AG09309 (cell line): ENCODE data around the gene LRTM2.

Experiments
- DNase-seq: peaks from one replicate; pipeline ENCODE4 v3.0.0-alpha.2; 2010; ENCODE audit warnings: low read depth
- H3K4me3 ChIP-seq: 2 replicates; pipeline ENCODE4 v1.5.1; 2011; ENCODE audit warnings: mild to moderate bottlenecking, low read depth, low read length, moderate library complexity; ENCODE audit not compliant: control insufficient read depth
- TF ChIP-seq, protein P1 (sequence below): IDR thresholded peaks from 2 replicates; pipeline ENCODE4 v1.5.1; 2011; ENCODE audit warnings: mild to moderate bottlenecking, low read depth, low read length, inconsistent platforms; ENCODE audit not compliant: insufficient read depth, control insufficient read depth; ENCODE audit errors: missing control alignments

Gene LRTM2

DNA sequence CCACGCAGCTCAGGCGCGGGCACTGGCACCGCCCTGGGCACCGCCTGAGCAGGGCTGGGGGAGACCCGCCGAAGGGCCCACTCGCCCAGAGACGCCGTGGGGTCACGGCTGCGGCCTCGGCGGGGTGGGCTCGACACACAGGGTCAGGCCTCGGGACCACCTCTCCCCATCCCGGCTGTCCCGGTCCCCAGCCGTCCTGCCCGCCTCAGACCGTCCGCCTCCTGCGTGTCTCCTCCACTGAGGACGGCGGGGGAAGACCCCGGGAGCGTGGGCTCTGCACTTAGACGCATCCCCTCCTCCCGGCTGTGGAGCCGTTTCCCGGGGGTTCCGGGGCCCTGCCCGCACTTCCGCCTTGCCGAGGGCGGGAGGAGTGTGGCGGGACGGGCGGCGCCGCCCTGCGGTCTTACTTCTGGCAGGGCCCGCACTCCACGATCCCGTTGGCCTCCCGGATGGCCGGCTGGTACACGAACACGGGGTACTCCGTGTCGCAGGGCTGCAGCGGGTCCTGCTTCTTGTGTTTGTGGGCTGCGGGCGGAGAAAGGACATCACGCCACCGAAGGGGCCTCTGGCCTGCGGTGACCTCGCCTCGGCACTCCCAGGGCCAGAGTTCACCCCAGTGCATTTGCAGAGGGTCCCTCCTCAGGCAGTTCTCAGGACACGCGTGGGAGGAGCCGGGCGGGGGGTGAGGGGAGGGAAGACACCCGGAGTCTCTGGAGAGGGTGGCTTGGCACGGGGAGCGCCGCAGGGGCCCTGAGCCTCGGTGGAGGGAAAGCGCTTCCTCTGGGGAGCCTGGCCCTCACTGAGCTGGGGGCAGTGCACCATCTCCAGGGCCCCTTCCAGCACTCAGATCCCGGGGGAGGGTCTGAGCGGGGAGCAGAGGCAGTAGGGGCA, 23.1 kb upstream of the LRTM2 start:
- peak overlapping the region; percentile 45 for H3K4me3 ChIP-seq
- DNase-seq, result no peak
- TF ChIP-seq, protein P1, sequence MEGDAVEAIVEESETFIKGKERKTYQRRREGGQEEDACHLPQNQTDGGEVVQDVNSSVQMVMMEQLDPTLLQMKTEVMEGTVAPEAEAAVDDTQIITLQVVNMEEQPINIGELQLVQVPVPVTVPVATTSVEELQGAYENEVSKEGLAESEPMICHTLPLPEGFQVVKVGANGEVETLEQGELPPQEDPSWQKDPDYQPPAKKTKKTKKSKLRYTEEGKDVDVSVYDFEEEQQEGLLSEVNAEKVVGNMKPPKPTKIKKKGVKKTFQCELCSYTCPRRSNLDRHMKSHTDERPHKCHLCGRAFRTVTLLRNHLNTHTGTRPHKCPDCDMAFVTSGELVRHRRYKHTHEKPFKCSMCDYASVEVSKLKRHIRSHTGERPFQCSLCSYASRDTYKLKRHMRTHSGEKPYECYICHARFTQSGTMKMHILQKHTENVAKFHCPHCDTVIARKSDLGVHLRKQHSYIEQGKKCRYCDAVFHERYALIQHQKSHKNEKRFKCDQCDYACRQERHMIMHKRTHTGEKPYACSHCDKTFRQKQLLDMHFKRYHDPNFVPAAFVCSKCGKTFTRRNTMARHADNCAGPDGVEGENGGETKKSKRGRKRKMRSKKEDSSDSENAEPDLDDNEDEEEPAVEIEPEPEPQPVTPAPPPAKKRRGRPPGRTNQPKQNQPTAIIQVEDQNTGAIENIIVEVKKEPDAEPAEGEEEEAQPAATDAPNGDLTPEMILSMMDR, result no peak

DNA sequence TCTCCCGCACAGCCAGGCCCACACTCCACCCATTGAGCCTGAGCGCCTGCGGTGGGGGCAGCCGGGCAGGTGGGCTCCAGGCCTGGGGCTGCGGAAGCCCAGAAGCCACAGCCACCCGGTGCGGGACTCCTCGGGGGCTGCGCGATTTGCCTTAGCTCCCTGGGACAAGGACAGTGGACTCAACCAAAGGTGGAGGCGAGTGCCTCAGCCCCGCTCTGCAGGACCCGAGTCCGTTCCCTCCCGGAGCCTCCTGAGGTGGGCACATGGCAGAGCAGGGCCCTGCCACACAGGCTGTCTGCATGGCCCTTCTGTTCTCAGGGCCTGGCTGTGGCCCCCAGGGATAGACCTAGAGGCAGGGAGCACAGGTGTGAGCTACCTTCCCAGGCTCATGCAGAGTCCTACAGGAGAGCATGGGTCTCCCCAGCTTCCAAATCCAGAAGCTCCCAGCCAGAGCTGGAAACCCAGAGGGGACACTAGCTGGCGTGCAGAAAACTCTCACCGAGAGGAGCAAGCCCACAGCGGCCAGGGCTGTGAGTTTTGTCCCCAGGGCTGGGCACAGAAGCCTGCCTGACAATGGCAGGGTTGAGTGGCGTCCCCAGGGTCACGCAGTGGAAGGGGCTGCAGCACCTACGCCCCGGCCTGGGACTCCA, 22.2 kb upstream of the LRTM2 start:
- TF ChIP-seq, protein P1, result no peak
- DNase-seq, result no peak
- no peak overlapping the region for H3K4me3 ChIP-seq

DNA sequence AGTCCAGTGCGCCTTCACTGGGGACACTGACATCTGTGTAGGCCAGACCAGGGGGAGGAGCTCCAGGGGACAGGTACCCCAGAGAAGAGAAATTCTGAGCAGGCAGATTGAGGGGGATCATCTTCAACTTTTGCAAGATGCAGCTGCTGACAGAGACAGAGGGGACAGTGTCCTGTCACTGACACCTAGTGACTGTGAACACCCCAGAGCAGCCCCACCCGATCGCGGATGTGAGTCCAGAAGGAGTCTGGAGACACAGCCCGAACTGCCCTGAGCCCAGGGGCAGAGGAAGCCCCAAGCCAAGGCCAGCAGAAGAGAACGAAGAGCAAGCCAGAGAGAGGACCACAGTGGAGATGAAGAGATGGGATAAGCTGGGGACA, 21.7 kb upstream of the LRTM2 start:
- no peak overlapping the region for H3K4me3 ChIP-seq
- no peak for DNase-seq
- TF ChIP-seq, protein P1, result no peak

DNA sequence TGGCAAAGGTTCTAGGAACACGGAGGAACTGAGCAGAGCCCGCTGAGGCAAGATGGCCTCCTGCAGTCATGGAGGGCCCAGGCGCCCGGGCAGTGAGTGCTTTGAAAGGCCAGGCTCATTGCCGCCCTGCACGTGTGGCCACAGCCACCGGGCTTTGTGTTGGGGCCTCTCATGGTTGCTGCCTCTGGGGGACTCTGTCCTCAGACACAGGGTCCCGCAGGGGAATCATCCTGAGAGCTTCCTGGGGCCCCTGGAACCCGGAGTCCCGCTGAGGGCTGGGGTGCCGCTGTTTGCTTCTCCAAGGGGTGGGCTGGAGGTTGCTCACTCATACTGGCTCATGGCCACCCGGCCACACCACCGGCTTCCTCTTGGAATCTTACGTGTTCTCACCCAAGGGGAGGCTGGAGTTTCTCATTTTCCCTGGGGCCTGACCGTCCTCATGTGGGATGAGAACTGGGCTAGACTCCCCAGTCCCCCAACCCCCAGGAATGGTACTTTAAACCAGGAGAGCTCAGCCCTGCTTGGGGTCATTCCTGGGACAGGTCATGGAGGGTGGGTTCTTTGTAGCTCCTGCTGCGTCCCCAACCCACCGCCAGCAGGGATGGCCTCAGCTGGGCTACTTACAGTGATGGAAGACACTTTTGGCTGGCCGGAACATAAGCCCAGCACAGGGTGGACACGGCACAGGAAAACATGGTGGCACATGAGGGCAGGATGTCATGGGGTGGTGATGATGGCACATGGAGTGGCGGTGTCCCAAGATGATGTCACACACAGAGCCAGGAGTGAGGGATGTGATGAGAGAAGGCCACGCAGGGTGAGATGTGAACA, 21.1 kb upstream of the LRTM2 start:
- DNase-seq, result no peak
- H3K4me3 ChIP-seq, result no peak overlapping the region
- TF ChIP-seq, protein P1, result no peak

DNA sequence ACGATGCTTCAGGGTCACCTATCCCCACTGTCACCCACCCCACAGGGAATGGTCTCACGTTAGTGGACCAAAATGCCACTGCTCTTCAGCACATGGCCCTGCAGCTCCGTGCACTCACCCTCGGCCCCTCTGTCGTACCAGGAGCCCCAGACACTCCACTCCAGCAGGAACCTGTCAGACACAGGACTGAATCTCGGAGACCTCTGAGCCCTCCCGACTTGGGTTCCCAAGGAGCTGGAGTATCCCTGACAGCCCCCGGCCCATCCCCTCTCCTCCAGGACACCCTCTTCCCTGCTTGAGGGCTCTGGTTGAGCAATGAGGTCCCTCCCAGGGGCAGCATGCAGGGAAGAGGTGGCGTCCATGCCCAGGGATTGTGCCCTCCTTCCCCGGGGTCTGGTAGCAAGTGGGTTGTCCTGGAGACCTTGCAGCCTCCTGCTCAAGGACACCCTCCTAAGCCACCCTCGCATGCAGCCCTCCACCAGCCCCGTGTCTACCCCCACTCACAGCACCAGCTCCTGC, 20.4 kb upstream of the LRTM2 start:
- DNase-seq, result no peak
- H3K4me3 ChIP-seq, result no peak overlapping the region
- TF ChIP-seq, protein P1, result no peak
